K562 (cell line): ENCODE data around the gene NOL8. TPM values are rescaled to one million over a fixed set of nuclear protein-coding genes. Genes with fewer than 3 reads are reported as not detected.

Experiments used
- polyA plus RNA-seq, 8 experiments: library from polyadenylated mRNA; depleted of rRNA in 4 of 8; stranded (reverse) in 5 of 8; unstranded in 3 of 8; fragments of >200 nt; fragmentation: Nextera tagmentation in 2 of 8; fragmentation: Illumina TruSeq in 1 of 8; extraction: Ambion mirVana in 2 of 8; extraction: Trizol in 1 of 8; gene quantifications; 2 replicates each; pipeline versions ENCODE4 v1.2.1 to v1.2.3, GENCODE V29; 2011 to 2014; ENCODE audit warnings: inconsistent platforms in 1 of 8, missing spikeins in 1 of 8
- total RNA-seq, 7 experiments: library from RNA; depleted of rRNA in 6 of 7; stranded (reverse); fragments of >200 nt in 6 of 7; fragmentation: Illumina TruSeq in 2 of 7; extraction: Trizol in 2 of 7; gene quantifications; 2 replicates each; pipeline versions ENCODE4 v1.2.1 to v1.2.3, GENCODE V29; 2011 to 2021; ENCODE audit warnings: low replicate concordance in 1 of 7
- TF ChIP-seq, protein P1 (sequence below): fragments of 450-650 bp; IDR thresholded peaks from 2 replicates; pipeline ENCODE4 v1.6.1; 2016; ENCODE audit warnings: low read depth
- TF ChIP-seq, protein P2 (sequence below), 2 experiments: fragments of 250-450 bp in 1 of 2; fragments of 450-650 bp in 1 of 2; sonication (Bioruptor Pico) in 1 of 2; IDR thresholded peaks; 2 replicates each; pipeline versions ENCODE4 v1.6.1 to v1.8.0; 2016 to 2021; ENCODE audit warnings: mild to moderate bottlenecking in 2 of 2, moderate library complexity in 2 of 2, missing compliant biosample characterization in 1 of 2, missing genetic modification characterization in 1 of 2

The NOL8 gene
- total and polyA plus RNA-seq, 9 of the 15 experiments (the other 6 are each of a cell fraction or from before 2014, with no cell fraction given) = 51.3 to 91.5 (median 58.7) TPM

DNA sequence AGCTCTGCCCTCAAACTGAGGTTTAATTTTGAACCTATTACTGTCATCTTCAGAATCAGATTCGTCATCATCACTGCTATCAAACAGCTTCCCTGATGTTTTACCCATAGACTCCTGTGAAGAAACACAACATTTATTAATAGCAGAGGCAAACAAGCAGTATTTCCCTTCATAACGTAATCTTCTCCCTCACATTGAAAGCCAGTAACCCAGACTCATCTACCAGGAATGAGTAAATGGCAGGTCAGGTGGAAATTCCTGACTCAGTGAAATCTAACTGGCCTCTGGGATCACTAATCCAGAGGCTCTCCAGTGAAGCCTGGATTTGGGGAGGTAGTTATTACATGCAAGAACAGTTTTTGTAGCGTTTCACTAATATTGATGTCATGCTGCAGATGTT is 14.6 kb downstream of the NOL8 start (continued):
- TF ChIP-seq, protein P1, sequence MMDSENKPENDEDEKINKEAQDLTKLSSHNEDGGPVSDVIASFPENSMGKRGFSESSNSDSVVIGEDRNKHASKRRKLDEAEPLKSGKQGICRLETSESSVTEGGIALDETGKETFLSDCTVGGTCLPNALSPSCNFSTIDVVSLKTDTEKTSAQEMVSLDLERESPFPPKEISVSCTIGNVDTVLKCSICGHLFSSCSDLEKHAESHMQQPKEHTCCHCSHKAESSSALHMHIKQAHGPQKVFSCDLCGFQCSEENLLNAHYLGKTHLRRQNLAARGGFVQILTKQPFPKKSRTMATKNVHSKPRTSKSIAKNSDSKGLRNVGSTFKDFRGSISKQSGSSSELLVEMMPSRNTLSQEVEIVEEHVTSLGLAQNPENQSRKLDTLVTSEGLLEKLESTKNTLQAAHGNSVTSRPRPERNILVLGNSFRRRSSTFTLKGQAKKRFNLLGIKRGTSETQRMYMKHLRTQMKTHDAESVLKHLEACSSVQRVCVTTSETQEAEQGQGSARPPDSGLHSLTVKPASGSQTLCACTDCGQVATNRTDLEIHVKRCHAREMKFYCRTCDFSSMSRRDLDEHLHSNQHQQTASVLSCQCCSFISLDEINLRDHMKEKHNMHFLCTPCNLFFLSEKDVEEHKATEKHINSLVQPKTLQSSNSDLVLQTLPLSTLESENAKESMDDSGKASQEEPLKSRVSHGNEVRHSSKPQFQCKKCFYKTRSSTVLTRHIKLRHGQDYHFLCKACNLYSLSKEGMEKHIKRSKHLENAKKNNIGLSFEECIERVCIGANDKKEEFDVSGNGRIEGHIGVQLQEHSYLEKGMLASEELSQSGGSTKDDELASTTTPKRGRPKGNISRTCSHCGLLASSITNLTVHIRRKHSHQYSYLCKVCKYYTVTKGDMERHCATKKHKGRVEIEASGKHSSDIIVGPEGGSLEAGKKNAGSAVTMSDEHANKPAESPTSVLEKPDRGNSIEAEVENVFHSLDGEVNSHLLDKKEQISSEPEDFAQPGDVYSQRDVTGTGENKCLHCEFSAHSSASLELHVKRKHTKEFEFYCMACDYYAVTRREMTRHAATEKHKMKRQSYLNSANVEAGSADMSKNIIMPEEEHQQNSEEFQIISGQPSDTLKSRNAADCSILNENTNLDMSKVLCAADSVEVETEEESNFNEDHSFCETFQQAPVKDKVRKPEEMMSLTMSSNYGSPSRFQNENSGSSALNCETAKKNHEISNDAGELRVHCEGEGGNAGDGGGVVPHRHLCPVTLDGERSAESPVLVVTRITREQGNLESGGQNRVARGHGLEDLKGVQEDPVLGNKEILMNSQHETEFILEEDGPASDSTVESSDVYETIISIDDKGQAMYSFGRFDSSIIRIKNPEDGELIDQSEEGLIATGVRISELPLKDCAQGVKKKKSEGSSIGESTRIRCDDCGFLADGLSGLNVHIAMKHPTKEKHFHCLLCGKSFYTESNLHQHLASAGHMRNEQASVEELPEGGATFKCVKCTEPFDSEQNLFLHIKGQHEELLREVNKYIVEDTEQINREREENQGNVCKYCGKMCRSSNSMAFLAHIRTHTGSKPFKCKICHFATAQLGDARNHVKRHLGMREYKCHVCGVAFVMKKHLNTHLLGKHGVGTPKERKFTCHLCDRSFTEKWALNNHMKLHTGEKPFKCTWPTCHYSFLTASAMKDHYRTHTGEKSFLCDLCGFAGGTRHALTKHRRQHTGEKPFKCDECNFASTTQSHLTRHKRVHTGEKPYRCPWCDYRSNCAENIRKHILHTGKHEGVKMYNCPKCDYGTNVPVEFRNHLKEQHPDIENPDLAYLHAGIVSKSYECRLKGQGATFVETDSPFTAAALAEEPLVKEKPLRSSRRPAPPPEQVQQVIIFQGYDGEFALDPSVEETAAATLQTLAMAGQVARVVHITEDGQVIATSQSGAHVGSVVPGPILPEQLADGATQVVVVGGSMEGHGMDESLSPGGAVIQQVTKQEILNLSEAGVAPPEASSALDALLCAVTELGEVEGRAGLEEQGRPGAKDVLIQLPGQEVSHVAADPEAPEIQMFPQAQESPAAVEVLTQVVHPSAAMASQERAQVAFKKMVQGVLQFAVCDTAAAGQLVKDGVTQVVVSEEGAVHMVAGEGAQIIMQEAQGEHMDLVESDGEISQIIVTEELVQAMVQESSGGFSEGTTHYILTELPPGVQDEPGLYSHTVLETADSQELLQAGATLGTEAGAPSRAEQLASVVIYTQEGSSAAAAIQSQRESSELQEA = no peak
- TF ChIP-seq, protein P2, sequence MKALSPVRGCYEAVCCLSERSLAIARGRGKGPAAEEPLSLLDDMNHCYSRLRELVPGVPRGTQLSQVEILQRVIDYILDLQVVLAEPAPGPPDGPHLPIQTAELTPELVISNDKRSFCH (CRISPR knock-in tag; IDR thresholded peaks at IDR 0.05) = no peak
- TF ChIP-seq, protein P2 (tag; IDR thresholded peaks at IDR 0.05) = no peak
